NOMO-1 (cell line): ENCODE measurements around the gene STPG2.
"Not testable (repeated sequence)": the region's sequence is repeated elsewhere in the genome, so short reads cannot be mapped to it uniquely, and the experiment has no call there.

Source experiments
- DNase-seq, 2 experiments: peaks; one replicate each; lab custom pipeline; 2025; ENCODE audit not compliant: unreplicated experiment in 2 of 2; lab: John Stamatoyannopoulos, UW

Gene STPG2

GRCh38 chr4:97656044-97656720 lies 487.1 kb downstream of the STPG2 start:
- DNase-seq: no peak

- DNase-seq: no peak
Observed at GRCh38 chr4:97653701-97654100, 489.6 kb downstream of the STPG2 start.

GRCh38 chr4:97646997-97647396 lies 496.3 kb downstream of the STPG2 start:
- no peak for DNase-seq

- no peak for DNase-seq
Observed at GRCh38 chr4:97645071-97645821, 498.0 kb downstream of the STPG2 start.

GRCh38 chr4:97643179-97643578 lies 500.1 kb downstream of the STPG2 start:
- no peak for DNase-seq

GRCh38 chr4:97639961-97640360 lies 503.3 kb downstream of the STPG2 start:
- no peak for DNase-seq

- not testable (repeated sequence) for DNase-seq
Observed at GRCh38 chr4:97633831-97634230, 509.4 kb downstream of the STPG2 start.

- DNase-seq: no peak
Observed at GRCh38 chr4:97627750-97628149, 515.5 kb downstream of the STPG2 start.

GRCh38 chr4:97624204-97624603 lies 519.1 kb downstream of the STPG2 start:
- no peak for DNase-seq

GRCh38 chr4:97605932-97606331 lies 537.3 kb downstream of the STPG2 start:
- no peak for DNase-seq

- DNase-seq: no peak
Observed at GRCh38 chr4:97593248-97593647, 550.0 kb downstream of the STPG2 start.

GRCh38 chr4:97590266-97590665 lies 553.0 kb downstream of the STPG2 start:
- DNase-seq: no peak

GRCh38 chr4:97589481-97590196 lies 553.6 kb downstream of the STPG2 start:
- DNase-seq: no peak

- DNase-seq: no peak
Observed at GRCh38 chr4:97587912-97588311, 555.4 kb downstream of the STPG2 start.

GRCh38 chr4:97585274-97585673 lies 558.0 kb downstream of the STPG2 start:
- DNase-seq: no peak

- DNase-seq: no peak
Observed at GRCh38 chr4:97582890-97583289, 560.4 kb downstream of the STPG2 start.

GRCh38 chr4:97577004-97577403 lies 566.3 kb downstream of the STPG2 start:
- no peak for DNase-seq

GRCh38 chr4:97560009-97560408 lies 583.3 kb downstream of the STPG2 start:
- no peak for DNase-seq

GRCh38 chr4:97558204-97558778 lies 585.0 kb downstream of the STPG2 start:
- DNase-seq: no peak

GRCh38 chr4:97550637-97551036 lies 592.6 kb downstream of the STPG2 start:
- DNase-seq: not testable (repeated sequence)

GRCh38 chr4:97548943-97549583 lies 594.2 kb downstream of the STPG2 start:
- no peak for DNase-seq
